ENCODE results near the gene AACS. TPM values are rescaled to one million over a fixed set of nuclear protein-coding genes. Genes with fewer than 3 reads are reported as not detected.

The AACS gene
- total RNA-seq, 1 experiment from 2014 or later, result 52.8 TPM

GRCh38 chr12:125091401-125091800 lies 26.2 kb downstream of the AACS start:
- ChIA-PET POLR2A (no interaction called here), CTCF (no interaction called here)
- Mint-ChIP-seq H3K4me3 (ENCODE audit: unreplicated experiment) (no peak overlapping the region), H3K27me3 (ENCODE audit: insufficient read depth, unreplicated experiment) (no peaks in the 10 kb centered on the region), H3K4me1 (ENCODE audit: insufficient read depth, unreplicated experiment) (peaks cover 6% of the 10 kb centered on the region), H3K9me3 (ENCODE audit: unreplicated experiment) (no peaks in the 10 kb centered on the region), H3K36me3 (ENCODE audit: insufficient read depth, unreplicated experiment) (peaks cover 24% of the 10 kb centered on the region), H3K27ac (ENCODE audit: low read depth, unreplicated experiment) (no peak overlapping the region)
- BruUV-seq (replicated peaks), result no TSS peak
- TF ChIP-seq CTCF (IDR thresholded peaks at IDR 0.05; ENCODE audit: unreplicated experiment), result no peak
- no peak for DNase-seq (ENCODE audit: unreplicated experiment)
- intact Hi-C loops (cut with micrococcal nuclease), result no loop called here

GRCh38 chr12:125092108-125092871 lies 27.1 kb downstream of the AACS start:
- intact Hi-C loops (cut with micrococcal nuclease), result no loop called here
- no peaks in the 10 kb centered on the region for H3K9me3 Mint-ChIP-seq (ENCODE audit: unreplicated experiment)
- peaks cover 19% of the 10 kb centered on the region for H3K36me3 Mint-ChIP-seq (ENCODE audit: insufficient read depth, unreplicated experiment)
- no peak for TF ChIP-seq CTCF (IDR thresholded peaks at IDR 0.05; ENCODE audit: unreplicated experiment)
- POLR2A ChIA-PET, result interaction anchor here (0.6 kb wide), 1 partner anchor 177 kb away, joined by 3 read pairs; no protein-coding TSS in a partner anchor
- no peak overlapping the region for H3K27ac Mint-ChIP-seq (ENCODE audit: low read depth, unreplicated experiment)
- H3K4me1 Mint-ChIP-seq (ENCODE audit: insufficient read depth, unreplicated experiment), result peaks cover 6% of the 10 kb centered on the region
- CTCF ChIA-PET, result no interaction called here
- no peak for DNase-seq (ENCODE audit: unreplicated experiment)
- no TSS peak for BruUV-seq (replicated peaks)
- no peaks in the 10 kb centered on the region for H3K27me3 Mint-ChIP-seq (ENCODE audit: insufficient read depth, unreplicated experiment)
- H3K4me3 Mint-ChIP-seq (ENCODE audit: unreplicated experiment), result no peak overlapping the region

- no peaks in the 10 kb centered on the region for H3K9me3 Mint-ChIP-seq (ENCODE audit: unreplicated experiment)
- intact Hi-C loops (cut with micrococcal nuclease), result no loop called here
- no peak overlapping the region for H3K4me3 Mint-ChIP-seq (ENCODE audit: unreplicated experiment)
- DNase-seq (ENCODE audit: unreplicated experiment), result no peak
- H3K36me3 Mint-ChIP-seq (ENCODE audit: insufficient read depth, unreplicated experiment), result peaks cover 19% of the 10 kb centered on the region
- POLR2A ChIA-PET, result interaction anchor here (0.6 kb wide), 1 partner anchor 178 kb away, joined by 3 read pairs; no protein-coding TSS in a partner anchor
- H3K27me3 Mint-ChIP-seq (ENCODE audit: insufficient read depth, unreplicated experiment), result no peaks in the 10 kb centered on the region
- TF ChIP-seq CTCF (IDR thresholded peaks at IDR 0.05; ENCODE audit: unreplicated experiment), result no peak
- BruUV-seq (replicated peaks), result no TSS peak
- CTCF ChIA-PET, result no interaction called here
- H3K27ac Mint-ChIP-seq (ENCODE audit: low read depth, unreplicated experiment), result no peak overlapping the region
- peaks cover 11% of the 10 kb centered on the region for H3K4me1 Mint-ChIP-seq (ENCODE audit: insufficient read depth, unreplicated experiment)
Measured at GRCh38 chr12:125092872-125093680, 27.8 kb downstream of the AACS start.

- intact Hi-C loops (cut with micrococcal nuclease), result no loop called here
- peaks cover 19% of the 10 kb centered on the region for H3K36me3 Mint-ChIP-seq (ENCODE audit: insufficient read depth, unreplicated experiment)
- H3K9me3 Mint-ChIP-seq (ENCODE audit: unreplicated experiment), result no peaks in the 10 kb centered on the region
- no peak for TF ChIP-seq CTCF (IDR thresholded peaks at IDR 0.05; ENCODE audit: unreplicated experiment)
- no TSS peak for BruUV-seq (replicated peaks)
- H3K27ac Mint-ChIP-seq (ENCODE audit: low read depth, unreplicated experiment), result no peak overlapping the region
- POLR2A ChIA-PET, result no interaction called here
- H3K4me1 Mint-ChIP-seq (ENCODE audit: insufficient read depth, unreplicated experiment), result peaks cover 11% of the 10 kb centered on the region
- H3K27me3 Mint-ChIP-seq (ENCODE audit: insufficient read depth, unreplicated experiment), result no peaks in the 10 kb centered on the region
- H3K4me3 Mint-ChIP-seq (ENCODE audit: unreplicated experiment), result no peak overlapping the region
- CTCF ChIA-PET, result no interaction called here
- DNase-seq (ENCODE audit: unreplicated experiment), result no peak
Measured at GRCh38 chr12:125093681-125094330, 28.6 kb downstream of the AACS start.
